GM13977 (cell line): ENCODE data around the gene UVSSA.

Source experiments
- DNase-seq: peaks from one replicate; pipeline ENCODE4 v3.0.0; 2012; ENCODE audit warnings: low spot score
- CTCF ChIP-seq: IDR thresholded peaks from 2 replicates; pipeline ENCODE4 v1.5.1; 2012; ENCODE audit warnings: mild to moderate bottlenecking, control low read depth; ENCODE audit not compliant: insufficient read depth; ENCODE audit errors: extremely low read depth, missing control alignments
- in situ Hi-C: fragments of 300-500 bp; cut with MboI; formaldehyde crosslinking; loops from one replicate; pipeline ENCODE4 v1.12.0; 2022; ENCODE audit warnings: low sequenced_read_pairs, low pct_unique_long_range_greater_than_20kb, mixed read lengths, inconsistent platforms; ENCODE audit not compliant: unreplicated experiment

The UVSSA gene

GRCh38 chr4:1416051-1416947 lies 69.3 kb downstream of the UVSSA start:
- no peak for DNase-seq
- no peak for TF ChIP-seq CTCF
- in situ Hi-C loops = no loop called here

- in situ Hi-C loops = no loop called here
- no peak for TF ChIP-seq CTCF
- DNase-seq = no peak
Measured at GRCh38 chr4:1416948-1417260, 69.9 kb downstream of the UVSSA start.

- in situ Hi-C loops = no loop called here
- no peak for DNase-seq
- TF ChIP-seq CTCF = no peak
Measured at GRCh38 chr4:1417522-1418390, 70.7 kb downstream of the UVSSA start.

- no peak for TF ChIP-seq CTCF
- in situ Hi-C loops = no loop called here
- DNase-seq = no peak
Measured at GRCh38 chr4:1418494-1419285, 71.7 kb downstream of the UVSSA start.

- no peak for DNase-seq
- no peak for TF ChIP-seq CTCF
- in situ Hi-C loops = no loop called here
Measured at GRCh38 chr4:1419708-1420107, 72.7 kb downstream of the UVSSA start.

GRCh38 chr4:1421657-1422056 lies 74.6 kb downstream of the UVSSA start:
- DNase-seq = no peak
- no peak for TF ChIP-seq CTCF
- in situ Hi-C loops = no loop called here
